Immature natural killer cell (primary cell): ENCODE results near the gene AP1S3. TPM values are rescaled to one million over a fixed set of nuclear protein-coding genes. Genes with fewer than 3 reads are reported as not detected.
A peak's percentile ranks its signal among the peaks of the same experiment; 100 is the strongest.
"Not testable (repeated sequence)": the region's sequence is repeated elsewhere in the genome, so short reads cannot be mapped to it uniquely, and the experiment has no call there.

ENCODE experiments used
- DNase-seq, 3 donors: peaks; one replicate each; pipeline ENCODE4 v3.0.0; 2022; ENCODE audit warnings: mixed read lengths in 1 of 3
- H3K27ac Mint-ChIP-seq, 6 donors: one replicate each; pipeline ENCODE4 v1.8.0; 2020; ENCODE audit warnings: mixed read lengths in 6 of 6, mild to moderate bottlenecking in 5 of 6, inconsistent platforms in 4 of 6, moderate library complexity in 3 of 6
- H3K27me3 Mint-ChIP-seq, 3 donors: one replicate each; pipeline ENCODE4 v1.8.0; 2020 to 2021; ENCODE audit warnings: low read depth in 3 of 3, mild to moderate bottlenecking in 3 of 3, mixed read lengths in 3 of 3, moderate library complexity in 3 of 3, inconsistent platforms in 1 of 3
- H3K36me3 Mint-ChIP-seq, 3 donors: one replicate each; pipeline ENCODE4 v1.8.0; 2020; ENCODE audit warnings: mixed read lengths in 3 of 3, inconsistent platforms in 2 of 3, mild to moderate bottlenecking in 2 of 3
- H3K4me1 Mint-ChIP-seq, 2 donors: one replicate each; pipeline ENCODE4 v1.8.0; 2020; ENCODE audit warnings: inconsistent platforms in 2 of 2, mild to moderate bottlenecking in 2 of 2, mixed read lengths in 2 of 2, moderate library complexity in 1 of 2
- H3K4me3 Mint-ChIP-seq, 5 donors: one replicate each; pipeline ENCODE4 v1.8.0; 2020; ENCODE audit warnings: mild to moderate bottlenecking in 5 of 5, mixed read lengths in 5 of 5, inconsistent platforms in 3 of 5, moderate library complexity in 3 of 5
- H3K9me3 Mint-ChIP-seq, 6 donors: one replicate each; pipeline ENCODE4 v1.8.0; 2020; ENCODE audit warnings: mild to moderate bottlenecking in 6 of 6, mixed read lengths in 6 of 6, inconsistent platforms in 4 of 6, moderate library complexity in 3 of 6
- polyA plus RNA-seq, 3 donors: library from polyadenylated mRNA; unstranded; fragments of 300-500 nt; fragmentation: Illumina TruSeq; gene quantifications; one replicate each; pipeline ENCODE4 v1.2.3, GENCODE V29; 2021

AP1S3 gene
- polyA plus RNA-seq, 3 donors from 2014 or later: 1.8 to 4.2 TPM; not detected in 1

GRCh38 chr2:223786236-223786635 is 51.1 kb downstream of the AP1S3 start:
- no peak for DNase-seq
- H3K4me1 Mint-ChIP-seq: peaks cover 0 to 2% of the 10 kb centered on the region in 2 donors
- H3K27ac Mint-ChIP-seq: no peak overlapping the region
- peaks cover 3 to 8% (median 4%) of the 10 kb centered on the region in 3 donors for H3K36me3 Mint-ChIP-seq
- H3K9me3 Mint-ChIP-seq: no peaks in the 10 kb centered on the region
- peaks cover 0 to 8% (median 5%) of the 10 kb centered on the region in 3 donors for H3K27me3 Mint-ChIP-seq
- H3K4me3 Mint-ChIP-seq: no peak overlapping the region

GRCh38 chr2:223784221-223784772 is 53.1 kb downstream of the AP1S3 start:
- Mint-ChIP-seq H3K4me3 (no peak overlapping the region), H3K36me3 (peaks cover 0 to 8% (median 0%) of the 10 kb centered on the region in 3 donors), H3K27ac (no peak overlapping the region), H3K27me3 (peaks cover 0 to 4% (median 2%) of the 10 kb centered on the region in 3 donors), H3K4me1 (peaks cover 0 to 2% of the 10 kb centered on the region in 2 donors), H3K9me3 (no peaks in the 10 kb centered on the region)
- no peak for DNase-seq

GRCh38 chr2:223782629-223783028 is 54.8 kb downstream of the AP1S3 start:
- no peaks in the 10 kb centered on the region for H3K9me3 Mint-ChIP-seq
- H3K36me3 Mint-ChIP-seq: peaks cover 0 to 8% (median 0%) of the 10 kb centered on the region in 3 donors
- H3K4me3 Mint-ChIP-seq: no peak overlapping the region
- H3K4me1 Mint-ChIP-seq: peaks cover 0 to 2% of the 10 kb centered on the region in 2 donors
- peaks cover 0 to 3% (median 2%) of the 10 kb centered on the region in 3 donors for H3K27me3 Mint-ChIP-seq
- DNase-seq: no peak
- H3K27ac Mint-ChIP-seq: peak overlapping the region in 1 of 6 donors; percentile 30

GRCh38 chr2:223781560-223781959 is 55.8 kb downstream of the AP1S3 start:
- H3K9me3 Mint-ChIP-seq: no peaks in the 10 kb centered on the region
- no peak for DNase-seq
- no peak overlapping the region for H3K4me3 Mint-ChIP-seq
- no peaks in the 10 kb centered on the region for H3K4me1 Mint-ChIP-seq
- H3K27ac Mint-ChIP-seq: no peak overlapping the region
- H3K27me3 Mint-ChIP-seq: peaks cover 0 to 3% (median 2%) of the 10 kb centered on the region in 3 donors
- peaks cover 0 to 11% (median 2%) of the 10 kb centered on the region in 3 donors for H3K36me3 Mint-ChIP-seq

GRCh38 chr2:223779877-223780276 is 57.5 kb downstream of the AP1S3 start:
- no peaks in the 10 kb centered on the region for H3K9me3 Mint-ChIP-seq
- DNase-seq: peak; percentile 36 to 52 (median 44)
- peak overlapping the region in 1 of 6 donors; percentile 67 for H3K27ac Mint-ChIP-seq
- no peak overlapping the region for H3K4me3 Mint-ChIP-seq
- peaks cover 0 to 3% (median 0%) of the 10 kb centered on the region in 3 donors for H3K27me3 Mint-ChIP-seq
- H3K36me3 Mint-ChIP-seq: peaks cover 6 to 23% (median 7%) of the 10 kb centered on the region in 3 donors
- no peaks in the 10 kb centered on the region for H3K4me1 Mint-ChIP-seq

GRCh38 chr2:223774193-223774592 is 63.2 kb downstream of the AP1S3 start:
- Mint-ChIP-seq H3K27ac (peak overlapping the region in 1 of 6 donors; percentile 57), H3K4me3 (no peak overlapping the region), H3K36me3 (peaks cover 16 to 29% (median 23%) of the 10 kb centered on the region in 3 donors), H3K27me3 (no peaks in the 10 kb centered on the region), H3K9me3 (no peaks in the 10 kb centered on the region), H3K4me1 (no peaks in the 10 kb centered on the region)
- DNase-seq: no peak

GRCh38 chr2:223772363-223772762 is 65.0 kb downstream of the AP1S3 start:
- Mint-ChIP-seq H3K4me1 (peaks cover 9 to 12% of the 10 kb centered on the region in 2 donors), H3K9me3 (no peaks in the 10 kb centered on the region), H3K27ac (peak overlapping the region in 2 of 6 donors; percentile 22 to 49), H3K36me3 (peaks cover 17 to 29% (median 28%) of the 10 kb centered on the region in 3 donors), H3K27me3 (no peaks in the 10 kb centered on the region), H3K4me3 (no peak overlapping the region)
- no peak for DNase-seq

- Mint-ChIP-seq H3K27ac (no peak overlapping the region), H3K4me1 (peaks cover 9 to 12% of the 10 kb centered on the region in 2 donors), H3K9me3 (no peaks in the 10 kb centered on the region), H3K4me3 (no peak overlapping the region), H3K36me3 (peaks cover 20 to 29% (median 25%) of the 10 kb centered on the region in 3 donors), H3K27me3 (no peaks in the 10 kb centered on the region)
- no peak for DNase-seq
Observed at GRCh38 chr2:223771475-223771874, 65.9 kb downstream of the AP1S3 start.

- Mint-ChIP-seq H3K27ac (peak overlapping the region in 5 of 6 donors; percentile 4 to 55 (median 8)), H3K36me3 (peaks cover 4 to 13% (median 8%) of the 10 kb centered on the region in 3 donors), H3K4me3 (peak overlapping the region in 1 of 5 donors; percentile 8)
Observed at GRCh38 chr2:223768179-223768578, 69.2 kb downstream of the AP1S3 start.

GRCh38 chr2:223767341-223767740 is 70.0 kb downstream of the AP1S3 start:
- peaks cover 3 to 12% (median 6%) of the 10 kb centered on the region in 3 donors for H3K36me3 Mint-ChIP-seq
- H3K4me3 Mint-ChIP-seq: no peak overlapping the region
- DNase-seq: no peak
- H3K27me3 Mint-ChIP-seq: no peaks in the 10 kb centered on the region
- peaks cover 21% of the 10 kb centered on the region in 2 donors for H3K4me1 Mint-ChIP-seq
- H3K9me3 Mint-ChIP-seq: no peaks in the 10 kb centered on the region
- peak overlapping the region in 4 of 6 donors; percentile 8 to 50 (median 20) for H3K27ac Mint-ChIP-seq

More at GRCh38 chr2:223768179-223768578, 69.2 kb downstream of the AP1S3 start:
- no peaks in the 10 kb centered on the region for H3K9me3 Mint-ChIP-seq
- no peaks in the 10 kb centered on the region for H3K27me3 Mint-ChIP-seq
- DNase-seq: no peak
- peaks cover 12 to 13% of the 10 kb centered on the region in 2 donors for H3K4me1 Mint-ChIP-seq

- Mint-ChIP-seq H3K36me3 (peaks cover 0 to 9% (median 4%) of the 10 kb centered on the region in 3 donors), H3K9me3 (no peaks in the 10 kb centered on the region), H3K27ac (peak overlapping the region in 2 of 6 donors; percentile 13 to 45), H3K27me3 (peaks cover 11 to 13% (median 12%) of the 10 kb centered on the region in 3 donors), H3K4me1 (peaks cover 39 to 42% of the 10 kb centered on the region in 2 donors), H3K4me3 (no peak overlapping the region)
- DNase-seq: no peak
Observed at GRCh38 chr2:223765221-223765785, 72.1 kb downstream of the AP1S3 start.

GRCh38 chr2:223764796-223765195 is 72.6 kb downstream of the AP1S3 start:
- Mint-ChIP-seq H3K9me3 (no peaks in the 10 kb centered on the region), H3K4me3 (no peak overlapping the region), H3K4me1 (peaks cover 44 to 47% of the 10 kb centered on the region in 2 donors), H3K27me3 (peaks cover 11 to 13% (median 12%) of the 10 kb centered on the region in 3 donors), H3K27ac (peak overlapping the region in 1 of 6 donors; percentile 2), H3K36me3 (peaks cover 0 to 9% (median 4%) of the 10 kb centered on the region in 3 donors)
- no peak for DNase-seq

- H3K27ac Mint-ChIP-seq: peak overlapping the region; percentile 94 to 100 (median 99)
- peaks cover 43 to 53% of the 10 kb centered on the region in 2 donors for H3K4me1 Mint-ChIP-seq
- H3K4me3 Mint-ChIP-seq: peak overlapping the region in 4 of 5 donors; percentile 36 to 70 (median 46)
- peaks cover 11 to 13% (median 12%) of the 10 kb centered on the region in 3 donors for H3K27me3 Mint-ChIP-seq
- no peaks in the 10 kb centered on the region for H3K9me3 Mint-ChIP-seq
- H3K36me3 Mint-ChIP-seq: peaks cover 0 to 8% (median 4%) of the 10 kb centered on the region in 3 donors
- no peak for DNase-seq
Observed at GRCh38 chr2:223762853-223763252, 74.5 kb downstream of the AP1S3 start.

GRCh38 chr2:223761746-223762145 is 75.6 kb downstream of the AP1S3 start:
- Mint-ChIP-seq H3K4me1 (peaks cover 41 to 52% of the 10 kb centered on the region in 2 donors), H3K27ac (peak overlapping the region; percentile 97 to 100 (median 100)), H3K4me3 (peak overlapping the region; percentile 87 to 93 (median 90)), H3K27me3 (peaks cover 11 to 13% (median 12%) of the 10 kb centered on the region in 3 donors)
- not testable (repeated sequence) for H3K9me3 Mint-ChIP-seq, H3K36me3 Mint-ChIP-seq
- peak; percentile 72 to 76 (median 72) for DNase-seq
